Bronchial epithelial cell (primary cell): ENCODE data around the gene CZIB. TPM values are rescaled to one million over a fixed set of nuclear protein-coding genes. Genes with fewer than 3 reads are reported as not detected.

ENCODE experiments used
- DNase-seq: peaks from one replicate; pipeline ENCODE4 v3.0.0-alpha.2; 2010; ENCODE audit warnings: low read depth
- FAIRE-seq: peaks from 2 replicates; lab custom pipeline; 2011; peaks lifted over from hg19 to GRCh38; lab: Jason Lieb, UNC
- H3K27me3 ChIP-seq: 2 replicates; pipeline ENCODE4 v1.5.1; 2011; ENCODE audit warnings: low read length; ENCODE audit not compliant: control insufficient read depth, insufficient read depth
- H3K36me3 ChIP-seq: 2 replicates; pipeline ENCODE4 v1.5.1; 2011; ENCODE audit warnings: low read length; ENCODE audit not compliant: control insufficient read depth, insufficient read depth
- H3K4me3 ChIP-seq: 2 replicates; pipeline ENCODE4 v1.5.1; 2011; ENCODE audit warnings: mild to moderate bottlenecking, low read depth, low read length, control low read depth
- CTCF ChIP-seq: IDR thresholded peaks from 2 replicates; pipeline ENCODE4 v1.5.1; 2011; ENCODE audit warnings: mild to moderate bottlenecking, moderate library complexity, low read length, control low read depth, inconsistent platforms; ENCODE audit not compliant: insufficient read depth, severe bottlenecking
- total RNA-seq: library from RNA; depleted of rRNA; stranded (reverse); fragments of >200 nt; gene quantifications from 2 replicates; pipeline ENCODE4 v1.2.1, GENCODE V29; 2014

Gene CZIB
- 37.9 and 47.9 TPM in 2 replicates for total RNA-seq

- Histone ChIP-seq H3K27me3 (no peaks in the 10 kb centered on the region), H3K4me3 (peak within 1 kb of the TSS; percentile 83), H3K36me3 (peaks cover 4% of the 10 kb centered on the region)
- DNase-seq (peak; percentile 87), FAIRE-seq (no peak)
- TF ChIP-seq CTCF, result no peak
These were observed at the start of gene CZIB for GRCh38 chr1:53220171-53220961. Gene CZIB (minus strand): TSS chr1:53220634. CDS start chr1:53220575, 59 bp downstream.

DNA sequence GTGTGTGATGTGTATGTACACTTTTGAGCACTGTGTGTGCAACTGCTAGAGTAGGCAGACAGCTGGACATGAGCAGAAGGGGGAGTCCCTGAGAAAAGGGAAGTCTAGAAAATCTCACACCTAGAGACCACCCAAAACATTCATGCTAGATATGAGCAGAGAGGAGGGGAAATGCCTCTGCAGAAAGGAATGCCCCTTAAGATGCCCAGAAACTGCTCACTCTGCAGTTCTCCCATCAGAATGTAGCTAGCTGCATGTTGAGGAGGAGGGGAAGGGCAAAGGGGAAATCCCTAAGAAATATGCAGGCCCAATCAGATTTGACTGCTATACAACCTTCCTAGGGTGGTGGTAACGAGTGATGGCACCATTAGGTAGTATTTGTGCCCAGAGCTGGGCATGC lies 49.7 kb upstream of the CZIB start:
- TF ChIP-seq CTCF, result no peak
- DNase-seq (no peak), FAIRE-seq (no peak)
- H3K36me3 ChIP-seq, result peaks cover 11% of the 10 kb centered on the region
- H3K27me3 ChIP-seq, result no peaks in the 10 kb centered on the region
- no peak overlapping the region for H3K4me3 ChIP-seq

GRCh38 chr1:53267761-53268160 lies 47.3 kb upstream of the CZIB start:
- Histone ChIP-seq H3K4me3 (no peak overlapping the region), H3K36me3 (peaks cover 14% of the 10 kb centered on the region), H3K27me3 (no peaks in the 10 kb centered on the region)
- TF ChIP-seq CTCF, result no peak
- DNase-seq (no peak), FAIRE-seq (no peak)

GRCh38 chr1:53266038-53266437 lies 45.6 kb upstream of the CZIB start:
- Histone ChIP-seq H3K27me3 (no peaks in the 10 kb centered on the region), H3K36me3 (peaks cover 17% of the 10 kb centered on the region), H3K4me3 (no peak overlapping the region)
- TF ChIP-seq CTCF, result peak; percentile 54
- FAIRE-seq (no peak), DNase-seq (peak; percentile 20)

DNA sequence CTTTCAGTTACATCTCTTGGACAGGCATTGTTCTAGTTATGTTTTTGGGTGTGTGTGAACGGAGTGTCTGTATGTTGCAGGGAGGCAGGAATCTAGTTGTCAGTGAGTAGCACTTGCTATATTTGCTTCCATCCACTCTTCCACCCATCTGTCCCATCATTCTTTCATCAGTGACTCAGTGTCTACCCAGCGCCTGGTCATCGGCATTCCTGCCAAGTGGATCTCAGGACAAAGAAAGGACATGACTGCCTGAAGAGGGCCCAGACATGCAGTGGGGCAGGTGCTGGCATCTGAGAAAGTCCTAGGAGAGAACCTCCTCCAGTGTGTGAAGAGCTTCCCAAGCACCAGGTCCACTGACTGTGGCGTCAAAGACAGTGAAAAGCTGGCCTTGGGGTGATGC lies 45.1 kb upstream of the CZIB start:
- H3K36me3 ChIP-seq, result peaks cover 16% of the 10 kb centered on the region
- no peaks in the 10 kb centered on the region for H3K27me3 ChIP-seq
- no peak for TF ChIP-seq CTCF

More for the DNA sequence above, 45.1 kb upstream of the CZIB start:
- H3K4me3 ChIP-seq, result no peak overlapping the region
- DNase-seq, result no peak
- peak; percentile 86 for FAIRE-seq
